Ammon's horn (tissue), 1 donor: Measurements from ENCODE around the gene RASSF3.

Experiments
- DNase-seq: peaks from one replicate; pipeline ENCODE4 v3.0.0-alpha.2; 2016; ENCODE audit warnings: low spot score

The RASSF3 gene

GRCh38 chr12:64729909-64730587 is 119.8 kb downstream of the RASSF3 start:
- DNase-seq, result no peak

- no peak for DNase-seq
Measured at GRCh38 chr12:64730588-64730969, 120.3 kb downstream of the RASSF3 start.

- DNase-seq, result no peak
Measured at GRCh38 chr12:64731683-64732082, 121.4 kb downstream of the RASSF3 start.

GRCh38 chr12:64733857-64734256 is 123.6 kb downstream of the RASSF3 start:
- peak; percentile 82 for DNase-seq

GRCh38 chr12:64735442-64735841 is 125.1 kb downstream of the RASSF3 start:
- DNase-seq, result no peak

- no peak for DNase-seq
Measured at GRCh38 chr12:64736771-64737170, 126.5 kb downstream of the RASSF3 start.

- no peak for DNase-seq
Measured at GRCh38 chr12:64737539-64737938, 127.2 kb downstream of the RASSF3 start.

GRCh38 chr12:64739778-64740177 is 129.5 kb downstream of the RASSF3 start:
- DNase-seq, result no peak

GRCh38 chr12:64740646-64741045 is 130.4 kb downstream of the RASSF3 start:
- no peak for DNase-seq

GRCh38 chr12:64742416-64742815 is 132.1 kb downstream of the RASSF3 start:
- DNase-seq, result no peak

- no peak for DNase-seq
Measured at GRCh38 chr12:64743206-64743605, 132.9 kb downstream of the RASSF3 start.

- no peak for DNase-seq
Measured at GRCh38 chr12:64744422-64745258, 134.3 kb downstream of the RASSF3 start.

GRCh38 chr12:64745259-64745807 is 135.0 kb downstream of the RASSF3 start:
- DNase-seq, result no peak

- DNase-seq, result no peak
Measured at GRCh38 chr12:64745980-64746379, 135.7 kb downstream of the RASSF3 start.

- DNase-seq, result no peak
Measured at GRCh38 chr12:64746663-64747062, 136.4 kb downstream of the RASSF3 start.
